ENCODE measurements around the gene PRR30.

Gene PRR30

GRCh38 chr2:27136751-27137150, 2.5 kb downstream of the PRR30 start:
- peaks cover 16% of the 10 kb centered on the region for H3K79me2 ChIP-seq (ENCODE audit: control insufficient read depth, insufficient read depth, low read length, unreplicated experiment)
- no peak overlapping the region for H3K4me3 ChIP-seq (ENCODE audit: low read depth, low read length)
- peaks cover 8% of the 10 kb centered on the region for H3K4me1 ChIP-seq (ENCODE audit: control insufficient read depth, insufficient read depth, low read length, unreplicated experiment)
- H3K27me3 ChIP-seq (ENCODE audit: insufficient read depth, low read length), result no peaks in the 10 kb centered on the region
- H3K36me3 ChIP-seq (ENCODE audit: insufficient read depth, low read length), result no peaks in the 10 kb centered on the region
- no peak overlapping the region for H2AFZ ChIP-seq (ENCODE audit: low read length, unreplicated experiment)
- H3K27ac ChIP-seq (ENCODE audit: low read depth, low read length), result no peak overlapping the region

GRCh38 chr2:27135478-27135955, 3.7 kb downstream of the PRR30 start:
- Histone ChIP-seq H3K79me2 (ENCODE audit: control insufficient read depth, insufficient read depth, low read length, unreplicated experiment) (peaks cover 16% of the 10 kb centered on the region), H2AFZ (ENCODE audit: low read length, unreplicated experiment) (no peak overlapping the region), H3K27ac (ENCODE audit: low read depth, low read length) (no peak overlapping the region), H3K4me3 (ENCODE audit: low read depth, low read length) (no peak overlapping the region), H3K27me3 (ENCODE audit: insufficient read depth, low read length) (no peaks in the 10 kb centered on the region), H3K36me3 (ENCODE audit: insufficient read depth, low read length) (no peaks in the 10 kb centered on the region), H3K4me1 (ENCODE audit: control insufficient read depth, insufficient read depth, low read length, unreplicated experiment) (peaks cover 8% of the 10 kb centered on the region)

- H2AFZ ChIP-seq (ENCODE audit: low read length, unreplicated experiment), result peak overlapping the region; percentile 46
- H3K36me3 ChIP-seq (ENCODE audit: insufficient read depth, low read length), result no peaks in the 10 kb centered on the region
- H3K4me3 ChIP-seq (ENCODE audit: low read depth, low read length), result peak overlapping the region; percentile 90; the same call in 1 of the 2 replicates
- no peaks in the 10 kb centered on the region for H3K27me3 ChIP-seq (ENCODE audit: insufficient read depth, low read length)
- peaks cover 16% of the 10 kb centered on the region for H3K79me2 ChIP-seq (ENCODE audit: control insufficient read depth, insufficient read depth, low read length, unreplicated experiment)
- H3K4me1 ChIP-seq (ENCODE audit: control insufficient read depth, insufficient read depth, low read length, unreplicated experiment), result peaks cover 8% of the 10 kb centered on the region
- H3K27ac ChIP-seq (ENCODE audit: low read depth, low read length), result no peak overlapping the region
These were observed 4.3 kb downstream of the PRR30 start for GRCh38 chr2:27134781-27135477.

GRCh38 chr2:27133905-27134780, 5.1 kb downstream of the PRR30 start, which contains the start of gene PREB:
PREB (minus strand) TSS chr2:27134636; CDS start chr2:27134421, 215 bp downstream.
- H3K27ac ChIP-seq (ENCODE audit: low read depth, low read length), result no peak within 1 kb of the TSS
- no peaks in the 10 kb centered on the region for H3K36me3 ChIP-seq (ENCODE audit: insufficient read depth, low read length)
- peak within 1 kb of the TSS; percentile 68 for H2AFZ ChIP-seq (ENCODE audit: low read length, unreplicated experiment)
- H3K4me1 ChIP-seq (ENCODE audit: control insufficient read depth, insufficient read depth, low read length, unreplicated experiment), result peaks cover 8% of the 10 kb centered on the region
- no peaks in the 10 kb centered on the region for H3K27me3 ChIP-seq (ENCODE audit: insufficient read depth, low read length)
- H3K4me3 ChIP-seq (ENCODE audit: low read depth, low read length), result peak within 1 kb of the TSS; percentile 90
- peaks cover 16% of the 10 kb centered on the region for H3K79me2 ChIP-seq (ENCODE audit: control insufficient read depth, insufficient read depth, low read length, unreplicated experiment)

GRCh38 chr2:27133195-27133875, 5.9 kb downstream of the PRR30 start:
- no peaks in the 10 kb centered on the region for H3K36me3 ChIP-seq (ENCODE audit: insufficient read depth, low read length)
- H3K4me1 ChIP-seq (ENCODE audit: control insufficient read depth, insufficient read depth, low read length, unreplicated experiment), result peaks cover 8% of the 10 kb centered on the region
- peak overlapping the region; percentile 90 for H3K4me3 ChIP-seq (ENCODE audit: low read depth, low read length)
- H3K79me2 ChIP-seq (ENCODE audit: control insufficient read depth, insufficient read depth, low read length, unreplicated experiment), result peaks cover 16% of the 10 kb centered on the region
- H3K27me3 ChIP-seq (ENCODE audit: insufficient read depth, low read length), result no peaks in the 10 kb centered on the region
- no peak overlapping the region for H3K27ac ChIP-seq (ENCODE audit: low read depth, low read length)
- no peak overlapping the region for H2AFZ ChIP-seq (ENCODE audit: low read length, unreplicated experiment)

GRCh38 chr2:27131429-27131828, 7.8 kb downstream of the PRR30 start:
- Histone ChIP-seq H3K27ac (ENCODE audit: low read depth, low read length) (no peak overlapping the region), H3K4me1 (ENCODE audit: control insufficient read depth, insufficient read depth, low read length, unreplicated experiment) (peaks cover 8% of the 10 kb centered on the region), H2AFZ (ENCODE audit: low read length, unreplicated experiment) (no peak overlapping the region), H3K36me3 (ENCODE audit: insufficient read depth, low read length) (no peaks in the 10 kb centered on the region), H3K27me3 (ENCODE audit: insufficient read depth, low read length) (no peaks in the 10 kb centered on the region), H3K79me2 (ENCODE audit: control insufficient read depth, insufficient read depth, low read length, unreplicated experiment) (peaks cover 16% of the 10 kb centered on the region), H3K4me3 (ENCODE audit: low read depth, low read length) (no peak overlapping the region)

- Histone ChIP-seq H2AFZ (ENCODE audit: low read length, unreplicated experiment) (no peak overlapping the region), H3K36me3 (ENCODE audit: insufficient read depth, low read length) (no peaks in the 10 kb centered on the region), H3K79me2 (ENCODE audit: control insufficient read depth, insufficient read depth, low read length, unreplicated experiment) (peaks cover 16% of the 10 kb centered on the region), H3K27ac (ENCODE audit: low read depth, low read length) (no peak overlapping the region), H3K4me3 (ENCODE audit: low read depth, low read length) (no peak overlapping the region), H3K27me3 (ENCODE audit: insufficient read depth, low read length) (no peaks in the 10 kb centered on the region), H3K4me1 (ENCODE audit: control insufficient read depth, insufficient read depth, low read length, unreplicated experiment) (peaks cover 8% of the 10 kb centered on the region)
These were observed 8.8 kb downstream of the PRR30 start for GRCh38 chr2:27130396-27130795.

- no peak overlapping the region for H3K27ac ChIP-seq (ENCODE audit: low read depth, low read length)
- no peak overlapping the region for H3K4me3 ChIP-seq (ENCODE audit: low read depth, low read length)
- H3K36me3 ChIP-seq (ENCODE audit: insufficient read depth, low read length), result no peaks in the 10 kb centered on the region
- no peaks in the 10 kb centered on the region for H3K27me3 ChIP-seq (ENCODE audit: insufficient read depth, low read length)
- H3K79me2 ChIP-seq (ENCODE audit: control insufficient read depth, insufficient read depth, low read length, unreplicated experiment), result peaks cover 13% of the 10 kb centered on the region
- H2AFZ ChIP-seq (ENCODE audit: low read length, unreplicated experiment), result no peak overlapping the region
- H3K4me1 ChIP-seq (ENCODE audit: control insufficient read depth, insufficient read depth, low read length, unreplicated experiment), result peaks cover 8% of the 10 kb centered on the region
These were observed 10.3 kb downstream of the PRR30 start for GRCh38 chr2:27128668-27129571.

- Histone ChIP-seq H3K27ac (ENCODE audit: low read depth, low read length) (no peak overlapping the region), H3K36me3 (ENCODE audit: insufficient read depth, low read length) (no peaks in the 10 kb centered on the region), H3K4me3 (ENCODE audit: low read depth, low read length) (no peak overlapping the region), H3K4me1 (ENCODE audit: control insufficient read depth, insufficient read depth, low read length, unreplicated experiment) (peaks cover 7% of the 10 kb centered on the region), H3K79me2 (ENCODE audit: control insufficient read depth, insufficient read depth, low read length, unreplicated experiment) (peaks cover 4% of the 10 kb centered on the region), H2AFZ (ENCODE audit: low read length, unreplicated experiment) (no peak overlapping the region), H3K27me3 (ENCODE audit: insufficient read depth, low read length) (no peaks in the 10 kb centered on the region)
These were observed 11.1 kb downstream of the PRR30 start for GRCh38 chr2:27127883-27128667.

Measured in ACC112 (cell line).